ENCODE results near the gene VPS39.

Gene VPS39

GRCh38 chr15:42156243-42156922 lies 51.7 kb downstream of the VPS39 start, which contains the start of gene PLA2G4F:
TSS of gene PLA2G4F (minus strand) at chr15:42156636. CDS start at chr15:42156549, 87 bp downstream.
- H3F3A ChIP-seq (ENCODE audit: control insufficient read depth, insufficient read depth): no peaks in the 10 kb centered on the region
- no peaks in the 10 kb centered on the region for H4K20me1 ChIP-seq (ENCODE audit: control insufficient read depth, insufficient read depth, low read depth, low read length)
- no peaks in the 10 kb centered on the region for H3K79me2 ChIP-seq (ENCODE audit: control insufficient read depth, low read length)
- H3K27ac ChIP-seq (ENCODE audit: low read depth, low read length): no peak within 1 kb of the TSS
- TF ChIP-seq, protein P1, sequence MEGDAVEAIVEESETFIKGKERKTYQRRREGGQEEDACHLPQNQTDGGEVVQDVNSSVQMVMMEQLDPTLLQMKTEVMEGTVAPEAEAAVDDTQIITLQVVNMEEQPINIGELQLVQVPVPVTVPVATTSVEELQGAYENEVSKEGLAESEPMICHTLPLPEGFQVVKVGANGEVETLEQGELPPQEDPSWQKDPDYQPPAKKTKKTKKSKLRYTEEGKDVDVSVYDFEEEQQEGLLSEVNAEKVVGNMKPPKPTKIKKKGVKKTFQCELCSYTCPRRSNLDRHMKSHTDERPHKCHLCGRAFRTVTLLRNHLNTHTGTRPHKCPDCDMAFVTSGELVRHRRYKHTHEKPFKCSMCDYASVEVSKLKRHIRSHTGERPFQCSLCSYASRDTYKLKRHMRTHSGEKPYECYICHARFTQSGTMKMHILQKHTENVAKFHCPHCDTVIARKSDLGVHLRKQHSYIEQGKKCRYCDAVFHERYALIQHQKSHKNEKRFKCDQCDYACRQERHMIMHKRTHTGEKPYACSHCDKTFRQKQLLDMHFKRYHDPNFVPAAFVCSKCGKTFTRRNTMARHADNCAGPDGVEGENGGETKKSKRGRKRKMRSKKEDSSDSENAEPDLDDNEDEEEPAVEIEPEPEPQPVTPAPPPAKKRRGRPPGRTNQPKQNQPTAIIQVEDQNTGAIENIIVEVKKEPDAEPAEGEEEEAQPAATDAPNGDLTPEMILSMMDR (IDR thresholded peaks at IDR 0.05; ENCODE audit: low read depth, low read length, poor library complexity, severe bottlenecking): no peak
- no peak for TF ChIP-seq EZH2phosphoT487 (IDR thresholded peaks at IDR 0.05; ENCODE audit: borderline replicate concordance, low read length)
- no peaks in the 10 kb centered on the region for H3K9me3 ChIP-seq (ENCODE audit: control insufficient read depth, insufficient read depth, low read length)
- H3K4me1 ChIP-seq (ENCODE audit: control insufficient read depth, low read length): no peaks in the 10 kb centered on the region
- H3K4me2 ChIP-seq (ENCODE audit: low read length): no peak within 1 kb of the TSS
- no peaks in the 10 kb centered on the region for H3K27me3 ChIP-seq (ENCODE audit: control insufficient read depth, low read length)
- H3K4me3 ChIP-seq (ENCODE audit: low read length): no peak within 1 kb of the TSS
- peaks cover 18% of the 10 kb centered on the region for H3K36me3 ChIP-seq (ENCODE audit: control insufficient read depth, low read length)
- no peaks in the 10 kb centered on the region for H3K9me2 ChIP-seq (replicated peaks; ENCODE audit: control insufficient read depth, low read length)

GRCh38 chr15:42155546-42156242 lies 52.4 kb downstream of the VPS39 start:
- no peaks in the 10 kb centered on the region for H3K9me2 ChIP-seq (replicated peaks; ENCODE audit: control insufficient read depth, low read length)
- H3K4me3 ChIP-seq (ENCODE audit: low read length): no peak overlapping the region
- H3F3A ChIP-seq (ENCODE audit: control insufficient read depth, insufficient read depth): no peaks in the 10 kb centered on the region
- peaks cover 16% of the 10 kb centered on the region for H3K36me3 ChIP-seq (ENCODE audit: control insufficient read depth, low read length)
- no peak overlapping the region for H3K4me2 ChIP-seq (ENCODE audit: low read length)
- TF ChIP-seq EZH2phosphoT487 (IDR thresholded peaks at IDR 0.05; ENCODE audit: borderline replicate concordance, low read length): no peak
- H3K27ac ChIP-seq (ENCODE audit: low read depth, low read length): no peak overlapping the region
- no peaks in the 10 kb centered on the region for H3K79me2 ChIP-seq (ENCODE audit: control insufficient read depth, low read length)
- no peaks in the 10 kb centered on the region for H4K20me1 ChIP-seq (ENCODE audit: control insufficient read depth, insufficient read depth, low read depth, low read length)
- H3K27me3 ChIP-seq (ENCODE audit: control insufficient read depth, low read length): no peaks in the 10 kb centered on the region
- H3K4me1 ChIP-seq (ENCODE audit: control insufficient read depth, low read length): no peaks in the 10 kb centered on the region
- H3K9me3 ChIP-seq (ENCODE audit: control insufficient read depth, insufficient read depth, low read length): no peaks in the 10 kb centered on the region

DNA sequence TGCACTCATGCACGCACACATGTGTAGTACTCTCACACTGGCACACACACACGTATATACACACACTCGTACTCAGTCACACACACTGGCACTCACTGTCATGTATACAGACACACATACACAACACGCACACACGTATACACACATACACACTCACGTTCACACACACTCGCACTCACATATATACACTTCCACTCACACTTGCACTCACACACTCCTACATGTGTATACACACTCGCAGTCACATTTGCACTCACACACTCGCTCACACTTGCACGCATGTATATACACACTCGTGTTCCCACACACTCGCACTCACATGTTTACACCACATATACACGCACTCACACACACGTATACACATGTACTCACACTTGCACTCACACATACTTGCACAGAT lies 53.1 kb downstream of the VPS39 start:
- Histone ChIP-seq H3K4me3 (ENCODE audit: low read length) (no peak overlapping the region), H3K9me3 (ENCODE audit: control insufficient read depth, insufficient read depth, low read length) (no peaks in the 10 kb centered on the region), H3K4me1 (ENCODE audit: control insufficient read depth, low read length) (no peaks in the 10 kb centered on the region), H3K9me2 (replicated peaks; ENCODE audit: control insufficient read depth, low read length) (no peaks in the 10 kb centered on the region), H3K27ac (ENCODE audit: low read depth, low read length) (no peak overlapping the region), H3K36me3 (ENCODE audit: control insufficient read depth, low read length) (peaks cover 8% of the 10 kb centered on the region; the same call in 1 of the 2 replicates), H3K79me2 (ENCODE audit: control insufficient read depth, low read length) (no peaks in the 10 kb centered on the region), H3K27me3 (ENCODE audit: control insufficient read depth, low read length) (no peaks in the 10 kb centered on the region), H3K4me2 (ENCODE audit: low read length) (no peak overlapping the region), H4K20me1 (ENCODE audit: control insufficient read depth, insufficient read depth, low read depth, low read length) (no peaks in the 10 kb centered on the region), H3F3A (ENCODE audit: control insufficient read depth, insufficient read depth) (no peaks in the 10 kb centered on the region)
- TF ChIP-seq, protein P1 (IDR thresholded peaks at IDR 0.05; ENCODE audit: low read depth, low read length, poor library complexity, severe bottlenecking): no peak
- TF ChIP-seq EZH2phosphoT487 (IDR thresholded peaks at IDR 0.05; ENCODE audit: borderline replicate concordance, low read length): no peak
